GM19193 (cell line): Measurements from ENCODE around the gene TGOLN2.

Experiments used
- POLR2A ChIP-seq: IDR thresholded peaks from 4 replicates; pipeline ENCODE4 v1.6.1; 2011; ENCODE audit not compliant: insufficient read depth, insufficient read length; ENCODE audit errors: extremely low read depth

TGOLN2 gene

DNA sequence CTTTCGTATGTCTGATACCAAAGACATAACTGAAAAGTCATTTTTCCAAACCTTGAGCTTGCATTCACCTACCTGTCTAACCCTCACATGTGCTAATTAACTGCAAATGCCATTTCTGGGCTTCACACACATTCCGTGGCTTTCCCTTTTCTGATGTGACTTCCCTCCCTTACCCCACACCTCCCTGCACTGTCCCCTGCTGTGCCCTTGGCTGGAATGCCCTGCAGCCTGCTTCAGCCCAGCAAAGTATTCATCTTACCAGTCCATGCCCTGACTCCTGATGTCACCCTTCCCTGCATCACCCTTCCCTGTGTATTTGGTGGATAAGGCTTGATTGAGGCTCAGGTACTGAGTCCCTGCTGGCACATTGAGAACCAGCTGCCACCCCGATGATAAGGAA lies 14.4 kb upstream of the TGOLN2 start:
- TF ChIP-seq POLR2A: no peak

DNA sequence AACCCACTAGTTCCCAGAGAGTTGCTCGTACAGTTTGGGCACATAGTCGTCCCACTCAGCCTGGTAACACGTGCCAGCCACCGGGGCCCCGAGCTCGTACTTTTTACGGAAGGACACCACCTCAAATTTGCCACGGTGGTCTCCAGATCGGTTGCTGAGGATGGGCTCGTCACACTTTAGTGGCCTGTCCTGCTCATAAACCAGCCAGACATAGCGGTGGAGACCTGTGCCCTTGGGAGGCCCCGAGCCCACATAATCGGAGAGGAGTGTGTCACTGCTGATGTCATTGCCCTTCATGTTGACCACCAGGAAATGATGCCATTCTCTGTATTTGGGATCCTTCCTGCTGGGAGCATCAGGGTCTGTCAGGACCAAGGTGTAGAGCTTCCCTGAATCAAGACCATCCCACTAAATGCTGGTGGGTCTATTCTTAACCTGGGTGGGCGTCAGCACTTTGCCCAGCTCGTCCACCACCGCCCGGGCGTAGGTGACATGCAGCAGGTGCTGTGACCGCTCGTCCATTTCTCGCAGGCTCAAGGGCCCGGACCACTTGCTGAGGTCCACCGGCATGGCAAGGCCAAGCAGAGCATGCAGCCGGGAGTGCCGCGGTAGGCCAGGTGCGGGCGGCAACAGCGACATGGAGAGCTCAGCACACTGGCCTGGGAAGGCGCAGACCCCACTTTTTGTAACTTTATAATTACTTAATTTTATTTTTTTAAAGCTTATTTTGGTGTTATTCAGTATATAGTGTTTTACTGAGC lies 13.7 kb upstream of the TGOLN2 start:
- TF ChIP-seq POLR2A: no peak

DNA sequence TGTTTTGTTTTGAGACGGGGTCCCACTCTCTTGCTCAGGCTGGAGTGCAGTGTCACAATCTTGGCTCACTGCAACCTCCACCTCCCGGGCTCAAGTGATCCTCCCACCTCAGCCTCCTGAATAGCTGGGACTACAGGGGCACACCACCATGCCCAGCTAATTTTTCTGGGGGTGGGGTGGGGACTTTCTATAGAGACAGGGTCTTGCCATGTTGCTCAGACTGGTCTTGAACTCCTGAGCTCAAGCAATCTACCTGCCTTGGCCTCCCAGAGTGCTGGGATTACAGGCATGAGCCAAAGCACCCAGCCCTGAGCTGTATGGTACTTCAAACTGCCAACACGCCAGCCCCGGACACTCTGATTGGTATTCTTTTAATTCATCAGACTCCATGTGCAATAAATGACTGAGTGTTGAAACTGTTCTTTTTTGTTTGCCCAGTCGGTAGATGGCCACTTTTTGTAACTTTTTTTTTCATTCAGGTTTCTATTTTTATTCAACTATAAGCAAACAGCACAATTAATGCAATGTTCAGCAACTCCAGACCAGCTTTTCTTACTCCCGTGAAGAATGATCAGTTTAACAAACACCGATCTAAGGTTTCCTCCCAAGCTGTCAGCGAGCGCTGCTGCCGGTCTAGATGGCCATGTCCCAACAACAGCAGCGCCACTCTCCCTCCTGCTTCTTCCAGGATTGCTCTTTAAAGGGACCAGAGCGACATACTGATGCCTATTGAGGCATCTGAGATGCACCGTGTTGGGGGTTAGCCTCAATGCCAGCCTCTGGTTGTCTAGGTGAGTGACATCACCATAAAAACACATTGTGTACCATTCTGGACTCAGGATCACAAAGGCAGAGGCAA lies 12.5 kb upstream of the TGOLN2 start:
- TF ChIP-seq POLR2A: no peak

DNA sequence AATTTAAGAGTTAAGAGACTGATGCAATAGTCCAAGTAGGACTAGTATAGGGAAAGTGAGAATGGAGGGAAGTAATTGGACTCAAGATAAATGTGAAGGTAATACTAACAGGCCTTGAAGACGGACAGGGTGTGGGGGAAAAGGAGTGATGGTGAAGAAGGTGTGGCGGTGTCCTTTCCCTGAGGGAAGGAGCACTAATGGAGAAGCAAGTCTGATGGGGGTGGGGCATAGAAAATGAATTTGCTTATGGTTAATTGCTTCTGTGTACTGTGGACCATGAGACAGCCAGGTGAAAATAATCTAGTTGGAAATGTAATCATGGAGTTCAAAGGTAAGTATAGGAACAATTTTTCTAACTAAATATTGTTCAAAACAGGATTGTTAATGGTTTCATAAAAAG lies 7.1 kb upstream of the TGOLN2 start:
- TF ChIP-seq POLR2A: no peak

DNA sequence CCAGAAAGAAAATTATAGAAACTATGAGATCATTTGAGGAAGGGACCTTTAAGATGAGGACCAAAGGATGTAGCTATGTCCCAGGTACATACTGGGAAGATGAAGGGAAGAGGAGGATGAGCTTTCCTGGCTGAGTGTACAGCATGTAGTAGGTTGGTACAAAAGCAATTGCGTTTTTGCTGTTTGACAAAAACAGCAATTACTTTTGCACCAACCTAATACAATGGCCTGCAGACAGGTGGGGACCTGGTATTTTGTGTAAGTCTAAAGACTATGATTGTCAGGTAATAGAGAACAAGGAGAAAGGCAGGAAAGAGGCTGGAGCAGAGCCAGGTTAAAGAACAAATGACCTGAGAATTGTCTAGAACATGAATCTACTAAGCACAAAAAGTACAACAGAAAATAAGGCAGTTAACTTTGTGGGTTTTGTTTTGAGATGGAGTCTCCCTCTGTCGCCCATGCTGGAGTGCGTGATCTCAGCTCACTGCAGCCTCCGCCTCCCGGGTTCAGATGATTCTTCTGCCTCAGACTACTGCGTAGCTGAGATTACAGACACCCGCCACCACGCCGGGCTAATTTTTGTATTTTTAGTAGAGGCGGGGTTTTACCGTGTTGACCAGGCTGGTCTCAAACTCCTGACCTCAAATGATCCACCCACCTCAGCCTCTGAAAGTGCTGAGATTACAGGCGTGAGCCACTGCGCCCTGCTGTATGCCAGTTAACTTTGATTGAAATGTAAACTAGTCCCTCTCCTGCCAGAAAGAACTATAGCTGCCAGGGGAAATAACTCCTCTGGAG lies 3.2 kb upstream of the TGOLN2 start:
- TF ChIP-seq POLR2A: no peak

DNA sequence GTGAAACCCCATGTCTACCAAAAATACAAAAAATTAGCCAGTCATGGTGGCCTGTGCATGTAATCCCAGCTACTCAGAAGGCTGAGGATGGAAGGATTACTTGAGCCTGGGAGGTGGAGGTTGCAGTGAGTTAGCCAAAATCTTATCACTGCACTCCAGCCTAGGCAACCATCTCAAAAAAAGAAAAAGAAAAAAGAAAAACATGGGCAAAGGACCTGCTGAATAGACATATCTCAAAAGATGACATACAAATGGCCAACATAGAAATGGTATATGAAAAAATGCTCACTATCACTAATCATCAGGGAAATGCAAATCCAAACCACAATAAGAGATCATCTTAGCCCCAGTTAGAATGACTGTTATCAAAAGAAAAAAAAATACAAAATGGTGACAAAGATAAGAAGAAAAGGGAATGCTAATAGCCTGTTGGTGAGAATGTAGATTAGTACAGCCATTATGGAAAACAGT lies 1.4 kb upstream of the TGOLN2 start:
- no peak for TF ChIP-seq POLR2A

DNA sequence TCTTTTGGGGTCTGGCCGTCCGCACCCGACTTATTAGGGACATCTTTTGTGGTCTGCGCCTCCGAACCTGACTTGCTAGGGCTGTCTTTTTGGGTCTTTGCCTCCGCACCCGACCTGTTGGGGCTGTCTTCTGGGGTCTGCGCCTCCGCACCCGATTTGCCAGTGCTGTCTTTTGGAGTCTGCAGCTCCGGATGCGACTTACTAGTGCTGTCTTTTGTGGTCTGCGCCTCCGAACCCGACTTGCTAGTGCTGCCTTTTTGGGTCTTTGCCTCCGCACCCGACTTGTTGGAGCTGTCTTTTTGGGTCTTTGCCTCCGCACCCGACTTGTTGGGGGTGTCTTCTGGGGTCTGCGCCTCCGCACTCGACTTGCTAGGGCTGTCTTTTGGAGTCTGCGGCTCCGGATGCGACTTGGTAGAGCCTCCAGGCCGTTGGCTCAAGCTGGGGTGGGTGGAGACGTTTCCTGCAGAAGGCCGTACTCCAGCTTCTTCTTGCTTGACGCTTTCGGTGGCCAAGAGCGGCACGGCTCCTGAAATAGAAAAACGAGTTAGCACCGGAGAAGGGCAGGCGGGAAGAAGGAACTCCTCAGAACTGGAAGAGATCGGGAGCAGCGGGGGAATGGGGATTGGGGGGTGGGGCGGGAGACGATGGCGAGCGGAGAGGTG lies 498 bp downstream of the TGOLN2 start:
- no peak for TF ChIP-seq POLR2A

DNA sequence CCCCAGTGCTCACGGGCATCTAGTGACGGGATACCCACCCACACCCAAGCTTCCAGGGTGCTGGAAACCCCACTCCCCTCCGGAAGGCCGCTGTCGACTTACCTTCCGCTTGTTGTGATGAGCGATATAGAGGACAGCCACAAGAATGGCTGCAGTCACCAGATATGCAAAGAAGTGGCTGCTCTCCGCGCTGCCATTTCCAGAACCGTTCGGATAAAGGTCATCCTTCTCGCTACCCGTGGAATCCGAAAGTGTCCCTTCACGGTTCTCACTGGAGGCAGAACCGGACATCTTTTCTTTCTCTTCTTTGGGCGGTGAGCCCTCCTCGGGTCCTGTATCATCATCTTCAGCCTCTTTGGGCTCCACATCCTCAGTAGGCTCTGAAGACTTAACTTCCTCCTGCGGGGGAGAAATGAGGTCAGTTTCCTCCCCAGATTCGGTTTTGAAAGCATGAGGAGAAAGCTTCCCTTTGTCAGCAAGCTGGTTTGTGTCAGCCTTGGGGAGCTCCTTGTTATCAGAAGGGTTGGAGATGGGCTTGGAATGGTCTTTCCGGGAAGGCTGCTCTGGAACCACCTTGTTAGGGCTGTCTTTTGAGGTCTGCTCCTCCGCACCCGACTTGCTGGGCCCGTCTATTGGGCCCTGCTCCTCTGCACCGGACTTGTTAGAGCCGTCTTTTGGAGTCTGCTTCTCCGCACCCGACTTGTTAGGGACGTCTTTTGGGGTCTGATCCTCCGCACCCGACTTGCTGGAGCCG lies 1.2 kb downstream of the TGOLN2 start:
- no peak for TF ChIP-seq POLR2A

DNA sequence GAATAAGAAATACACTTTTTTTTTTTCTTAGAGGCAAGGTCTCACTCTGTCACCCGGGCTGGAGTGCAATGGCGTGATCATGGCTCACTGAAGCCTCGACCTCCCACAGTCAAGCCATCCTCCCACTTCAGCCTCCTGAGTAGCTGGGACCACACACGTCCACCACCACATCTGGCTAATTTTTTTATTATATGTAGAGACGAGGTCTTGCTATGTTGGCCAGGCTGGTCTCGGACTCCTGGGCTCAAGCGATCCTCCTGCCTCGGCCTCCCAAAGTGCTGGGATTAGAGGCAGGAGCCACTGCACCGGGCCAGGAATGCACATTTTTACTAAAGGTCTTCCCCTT lies 2.4 kb downstream of the TGOLN2 start:
- no peak for TF ChIP-seq POLR2A

DNA sequence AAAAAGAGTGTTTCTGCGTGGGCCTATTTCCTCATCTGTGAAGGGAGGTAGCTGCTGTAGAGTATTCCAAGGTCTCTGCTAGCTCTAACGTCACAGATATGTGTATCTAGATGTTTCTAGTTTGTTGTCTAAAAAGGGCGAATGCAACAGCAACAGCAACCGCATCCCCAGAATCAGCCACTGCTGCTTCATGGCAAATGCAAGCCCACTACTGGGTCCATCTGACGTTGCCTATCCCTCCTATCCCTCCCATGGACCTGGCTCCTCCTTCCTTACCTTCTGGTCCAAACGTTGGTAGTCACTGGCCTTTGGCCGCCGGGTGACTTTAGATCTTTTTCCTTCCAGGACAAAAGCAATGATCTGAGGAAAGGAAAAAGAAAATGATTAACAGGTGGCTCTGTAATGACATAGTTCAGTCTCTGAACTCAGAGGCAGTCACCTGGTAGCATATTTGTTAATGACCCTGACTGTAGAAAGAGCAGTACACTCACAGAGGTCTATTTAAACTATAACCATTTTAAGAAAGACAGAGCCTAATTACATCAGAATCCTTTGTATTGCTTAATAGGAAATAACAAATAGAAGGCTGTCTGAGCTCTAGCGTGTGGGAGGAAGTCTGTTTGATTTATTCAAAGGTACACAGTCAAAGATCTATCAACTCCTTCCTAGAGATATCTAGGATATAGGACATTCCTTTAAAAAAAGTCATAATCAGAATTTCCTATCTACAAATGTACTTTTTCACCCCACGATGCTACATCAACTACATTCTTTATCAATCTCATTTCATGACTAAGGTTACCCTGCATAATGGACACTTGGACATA lies 2.9 kb downstream of the TGOLN2 start:
- no peak for TF ChIP-seq POLR2A

DNA sequence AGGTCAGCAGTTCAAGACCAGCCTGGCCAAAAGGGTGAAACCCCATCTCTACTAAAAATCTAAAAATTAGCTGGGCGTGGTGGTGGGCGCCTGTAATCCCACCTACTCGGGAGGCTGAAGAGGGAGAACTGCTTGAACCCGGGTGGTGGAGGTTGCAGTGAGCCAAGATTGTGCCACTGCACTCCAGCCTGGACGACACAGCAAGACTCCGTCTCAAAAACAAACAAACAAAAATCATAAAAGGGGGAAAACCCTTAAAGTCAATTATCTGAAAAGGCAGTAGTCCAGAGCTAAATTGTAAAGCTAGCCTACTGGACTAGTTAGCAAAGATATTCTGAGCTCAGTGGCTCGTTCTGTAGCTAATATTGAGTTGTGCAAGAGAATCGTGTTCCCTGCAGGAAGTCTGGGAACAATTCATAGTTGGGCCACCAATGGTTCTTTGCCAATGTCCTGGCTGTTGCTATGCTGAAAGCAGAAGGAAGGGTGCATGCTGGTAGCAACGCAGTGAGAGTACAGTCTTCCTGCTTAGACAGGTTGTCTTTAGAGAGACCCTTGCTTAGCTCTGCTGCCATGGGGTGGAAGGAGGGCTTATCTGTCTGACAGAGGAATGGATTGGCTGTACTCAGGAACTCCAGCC lies 4.3 kb downstream of the TGOLN2 start:
- TF ChIP-seq POLR2A: no peak

DNA sequence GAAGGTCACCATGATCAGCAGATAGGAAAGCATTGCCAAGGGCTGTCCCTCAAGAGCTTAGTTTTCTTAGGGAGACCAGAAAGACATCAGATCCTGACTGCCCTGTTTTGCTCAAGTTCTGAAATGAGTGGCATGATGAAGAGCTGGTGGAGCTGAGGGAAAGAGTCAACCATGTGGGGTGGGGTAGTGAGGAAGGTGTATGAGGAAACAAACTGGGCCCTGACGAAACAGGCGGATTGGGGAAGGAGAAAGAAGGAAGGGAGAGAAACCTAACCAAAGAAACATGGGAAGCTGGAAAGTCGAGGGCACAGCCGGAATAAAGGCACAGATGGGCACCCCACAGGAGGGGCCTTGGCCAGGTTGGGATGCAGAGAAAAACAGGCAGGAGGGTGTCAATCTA lies 8.0 kb downstream of the TGOLN2 start:
- TF ChIP-seq POLR2A: no peak
